DOHH2 (cell line): Measurements from ENCODE around the gene PGM5.

ENCODE experiments used
- CTCF ChIP-seq: fragments of 200-600 bp; sonication (generic); IDR thresholded peaks from one replicate; pipeline ENCODE4 v1.5.1; 2014; ENCODE audit warnings: antibody characterized with exemption, mild to moderate bottlenecking, low read depth, low read length; ENCODE audit not compliant: poor library complexity, severe bottlenecking
- EZH2phosphoT487 ChIP-seq: fragments of 200-600 bp; sonication (generic); IDR thresholded peaks from 2 replicates; pipeline ENCODE4 v1.6.1; 2017; ENCODE audit warnings: borderline replicate concordance, mild to moderate bottlenecking, antibody characterized with exemption, low read length, moderate library complexity, mixed read lengths

DNA sequence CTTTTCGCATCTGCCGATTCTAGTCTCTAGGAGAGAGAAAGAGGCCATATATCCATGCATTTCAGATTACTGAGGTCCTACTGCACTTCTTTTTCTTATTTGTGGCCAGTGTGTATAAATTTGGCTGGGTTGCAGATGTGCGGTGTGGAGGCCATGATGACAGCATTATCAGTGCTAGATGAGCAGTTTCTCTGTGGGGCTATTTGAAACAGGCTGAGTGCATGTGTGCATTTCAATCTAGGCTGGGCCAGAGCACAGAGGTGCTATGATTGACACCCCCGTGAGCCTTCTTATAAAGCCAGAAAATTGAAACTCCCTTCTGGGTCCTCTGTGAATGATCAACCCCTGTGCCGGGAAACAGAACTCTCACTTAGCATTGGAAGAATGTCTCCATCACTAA lies 114.2 kb downstream of the PGM5 start:
- TF ChIP-seq CTCF: no peak
- no peak for TF ChIP-seq EZH2phosphoT487
